NCI-H1092 treated with DMSO at 0.1 percent for 48 hours (cell line): ENCODE measurements around the gene AGXT.
A peak's percentile ranks its signal among the peaks of the same experiment; 100 is the strongest.

Source experiments
- DNase-seq: peaks from one replicate; lab custom pipeline; 2025; lab: John Stamatoyannopoulos, UW

AGXT gene

GRCh38 chr2:240898108-240898730, 29.6 kb downstream of the AGXT start:
- no peak for DNase-seq

- DNase-seq, result no peak
These were observed 30.3 kb downstream of the AGXT start for GRCh38 chr2:240898731-240899467.

- DNase-seq, result no peak
These were observed 30.8 kb downstream of the AGXT start for GRCh38 chr2:240899468-240899865.

GRCh38 chr2:240900141-240900860, 31.7 kb downstream of the AGXT start:
- no peak for DNase-seq

- DNase-seq, result no peak
These were observed 33.5 kb downstream of the AGXT start for GRCh38 chr2:240901986-240902614.

- DNase-seq, result no peak
These were observed 34.0 kb downstream of the AGXT start for GRCh38 chr2:240902615-240903041.

- DNase-seq, result no peak
These were observed 34.8 kb downstream of the AGXT start for GRCh38 chr2:240903191-240904060.

GRCh38 chr2:240904216-240905175, 35.9 kb downstream of the AGXT start:
- DNase-seq, result no peak

GRCh38 chr2:240905176-240905781, 36.7 kb downstream of the AGXT start:
- no peak for DNase-seq

GRCh38 chr2:240906141-240906910, 37.7 kb downstream of the AGXT start, which contains the start of gene CROCC2:
CROCC2 (plus strand) TSS chr2:240906336; CDS start chr2:240906514, 178 bp downstream.
- no peak for DNase-seq

GRCh38 chr2:240906911-240907590, 38.4 kb downstream of the AGXT start:
- no peak for DNase-seq

GRCh38 chr2:240909216-240909974, 40.8 kb downstream of the AGXT start:
- no peak for DNase-seq

- no peak for DNase-seq
These were observed 43.1 kb downstream of the AGXT start for GRCh38 chr2:240911641-240912265.

GRCh38 chr2:240912878-240913809, 44.5 kb downstream of the AGXT start:
- no peak for DNase-seq

GRCh38 chr2:240913810-240914644, 45.4 kb downstream of the AGXT start:
- DNase-seq, result peak; percentile 31
